GM23248 (cell line): ENCODE data around the gene TNFRSF19.

ENCODE experiments used
- EZH2 ChIP-seq: fragments of 200-600 bp; sonication (generic); IDR thresholded peaks from 2 replicates; pipeline ENCODE4 v1.6.1; 2018; ENCODE audit warnings: antibody characterized with exemption, mild to moderate bottlenecking; ENCODE audit not compliant: insufficient read depth, poor library complexity, severe bottlenecking
- EZH2phosphoT487 ChIP-seq: fragments of 200-600 bp; sonication (generic); IDR thresholded peaks from 2 replicates; pipeline ENCODE4 v1.6.1; 2018; ENCODE audit warnings: antibody characterized with exemption, moderate library complexity, mild to moderate bottlenecking, low read depth; ENCODE audit not compliant: insufficient read depth

DNA sequence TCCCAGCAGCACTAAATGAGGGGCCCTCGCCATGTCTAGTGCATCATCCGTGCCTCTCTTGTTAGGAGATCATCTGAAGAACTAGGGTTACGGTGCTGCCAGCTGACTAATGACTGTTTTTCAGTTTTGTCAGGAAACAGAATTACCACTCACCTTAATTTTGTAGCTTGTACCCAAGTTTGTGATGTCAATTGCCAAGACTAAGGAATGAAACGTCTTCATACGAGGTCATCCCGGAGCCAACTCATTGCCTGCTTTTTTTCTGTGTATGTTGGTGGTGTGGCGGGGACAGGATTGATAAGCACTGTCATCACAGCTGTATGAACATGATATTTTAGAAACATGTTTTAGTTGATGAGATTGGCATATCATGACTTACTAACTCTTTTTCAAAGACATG, 100.6 kb downstream of the TNFRSF19 start:
- TF ChIP-seq EZH2 (no peak), EZH2phosphoT487 (no peak)
